Epidermal melanocyte (primary cell): ENCODE data around the gene NAXD.
"Not testable (repeated sequence)": the region's sequence is repeated elsewhere in the genome, so short reads cannot be mapped to it uniquely, and the experiment has no call there.

Experiments used
- DNase-seq: peaks from one replicate; pipeline ENCODE4 v3.0.0; 2011; ENCODE audit warnings: low spot score; ENCODE audit not compliant: insufficient read length

NAXD gene

GRCh38 chr13:110643324-110643723 lies 28.0 kb downstream of the NAXD start:
- DNase-seq = no peak

GRCh38 chr13:110643768-110644421 lies 28.6 kb downstream of the NAXD start:
- no peak for DNase-seq

DNA sequence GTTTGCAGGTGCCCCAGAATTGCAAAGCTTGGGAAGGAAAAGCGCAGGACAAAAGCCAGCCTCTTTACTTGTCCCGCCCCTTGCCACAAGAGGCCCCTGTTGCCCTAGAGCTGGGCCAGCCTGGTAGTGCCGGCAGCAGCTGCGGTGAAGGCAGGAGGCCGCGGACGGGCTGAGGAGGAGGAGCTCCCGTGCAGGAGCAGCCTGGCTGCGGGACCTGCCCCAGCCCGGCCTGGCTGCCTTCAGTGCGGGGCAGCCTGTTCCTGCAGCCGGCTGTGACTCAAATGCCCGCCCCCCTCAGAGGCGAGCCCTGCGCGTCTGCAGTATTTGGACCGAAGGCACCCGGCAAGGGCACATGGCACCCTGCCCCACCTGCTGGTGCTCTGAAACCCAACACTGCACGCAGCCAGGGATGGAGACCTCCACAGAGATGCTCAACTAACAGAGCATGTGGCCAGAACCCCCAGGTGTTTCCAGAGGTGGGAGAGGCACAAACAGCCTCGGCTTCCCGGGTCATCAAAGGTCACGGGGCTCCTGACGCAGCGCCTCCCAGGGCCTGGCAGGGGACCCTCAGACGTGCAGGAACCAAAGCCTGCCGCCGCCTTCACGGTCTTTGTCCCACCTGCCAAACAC lies 29.7 kb downstream of the NAXD start:
- DNase-seq = peak; percentile 62

DNA sequence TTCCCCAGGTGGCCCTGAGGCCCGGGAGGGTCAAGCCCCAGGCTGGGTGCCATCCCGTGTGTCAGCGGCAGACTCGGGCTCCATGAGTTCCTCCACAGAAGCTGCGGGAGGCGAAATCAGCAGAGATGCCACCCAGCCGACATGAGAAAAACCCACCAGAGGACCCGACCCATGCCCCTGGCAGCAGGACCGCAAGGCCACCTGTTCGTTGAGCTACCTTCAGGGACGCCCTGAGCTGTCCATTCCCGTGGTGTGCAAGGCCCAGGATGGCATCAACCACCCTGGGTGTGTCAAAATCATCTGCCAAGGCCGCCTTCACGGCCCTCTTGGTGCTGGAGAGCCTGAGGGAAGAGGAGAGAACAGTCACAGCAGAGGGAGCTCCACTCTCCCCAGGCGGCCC lies 30.4 kb downstream of the NAXD start:
- DNase-seq = no peak

DNA sequence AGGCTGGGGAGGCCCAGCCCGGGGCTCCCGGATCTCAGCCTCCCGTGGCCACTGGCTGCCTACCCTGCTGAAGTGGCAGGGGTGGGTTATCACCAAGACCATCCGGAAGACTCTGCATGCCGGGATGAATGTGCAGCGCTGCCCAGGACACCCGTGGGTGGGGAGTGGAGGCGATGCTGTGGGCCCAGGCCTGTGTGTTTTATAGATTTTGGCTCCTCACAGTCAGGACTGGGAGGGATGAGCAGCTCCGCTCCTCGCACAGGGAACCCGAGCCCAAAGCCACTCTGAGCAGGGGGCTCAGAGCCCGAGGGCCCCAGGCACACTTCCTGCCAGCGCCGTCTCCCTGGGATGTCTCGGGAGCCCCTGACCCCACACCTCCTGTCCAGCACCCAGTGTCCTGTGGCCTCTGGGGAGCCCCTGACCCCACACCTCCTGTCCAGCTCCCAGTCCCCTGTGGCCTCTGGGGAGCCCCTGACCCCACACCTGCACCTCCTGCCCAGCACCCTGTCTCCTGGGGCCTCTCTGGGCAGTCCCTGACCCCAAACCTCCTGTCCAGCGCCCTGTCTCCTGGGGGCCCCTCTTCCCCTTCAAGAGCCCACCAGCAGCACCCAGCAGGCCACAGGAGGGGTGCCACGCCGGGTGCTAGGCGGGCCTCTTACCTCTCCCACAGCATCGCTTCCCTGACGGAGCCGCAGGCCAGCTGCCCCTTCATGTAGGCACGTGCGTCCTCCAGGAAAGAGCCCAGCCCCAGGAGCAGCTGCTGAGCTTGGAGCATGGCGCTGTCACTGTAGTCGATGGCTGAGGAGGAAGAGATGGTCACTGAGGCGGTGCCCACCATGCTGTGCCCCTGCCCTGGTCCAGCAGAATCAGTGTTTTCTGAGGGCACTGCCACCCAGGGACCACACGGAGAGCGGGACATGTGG lies 31.4 kb downstream of the NAXD start:
- DNase-seq = no peak

DNA sequence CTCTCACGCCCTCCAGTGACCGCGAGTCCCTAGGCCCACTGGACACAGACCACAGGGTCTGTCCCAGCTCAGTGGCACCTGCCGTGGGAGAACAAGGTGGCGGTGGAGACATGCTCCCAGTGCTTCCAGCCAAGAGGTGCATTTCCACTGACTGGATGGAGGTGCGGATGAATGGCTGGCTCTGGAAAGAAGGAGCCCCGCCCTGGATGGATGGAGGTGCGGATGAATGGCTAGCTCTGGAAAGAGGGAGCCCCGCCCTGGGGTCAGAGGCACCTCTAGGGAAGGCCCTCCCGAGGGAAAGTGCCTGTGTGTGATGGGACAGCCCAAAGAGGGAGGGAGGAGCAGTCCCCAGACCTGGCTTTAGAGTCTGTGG lies 32.0 kb downstream of the NAXD start:
- no peak for DNase-seq

DNA sequence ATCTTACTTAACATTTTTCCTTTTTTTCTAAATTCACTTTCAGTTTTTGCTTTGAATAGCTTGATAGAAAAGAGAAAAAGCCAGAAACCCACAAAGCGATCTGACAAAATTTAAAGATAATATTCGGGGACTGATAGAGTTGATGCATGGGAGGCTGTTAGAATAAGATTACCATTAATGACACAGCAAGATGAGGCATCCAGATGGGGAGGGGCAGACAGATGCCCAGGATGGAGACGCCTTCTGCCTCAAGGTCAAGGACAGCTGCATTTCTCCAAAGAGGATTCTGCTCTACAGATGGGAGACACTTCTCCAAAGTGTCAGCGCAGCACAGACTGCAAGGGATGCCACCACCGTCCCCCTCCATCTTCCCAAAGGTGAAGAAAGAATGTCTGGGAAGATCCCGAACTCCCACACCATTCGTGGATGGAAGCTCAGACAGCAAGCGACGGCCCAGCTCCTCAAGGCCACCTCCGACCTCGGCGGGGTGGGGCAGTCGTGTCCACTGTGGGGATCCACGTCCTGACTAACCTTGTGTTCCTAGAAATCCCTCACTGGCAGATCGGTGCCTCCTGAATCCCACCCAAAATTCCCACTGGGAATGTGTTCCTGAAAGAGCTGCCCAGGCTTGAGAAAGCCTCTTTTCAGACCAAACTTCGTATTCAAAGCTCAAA lies 32.9 kb downstream of the NAXD start:
- no peak for DNase-seq

DNA sequence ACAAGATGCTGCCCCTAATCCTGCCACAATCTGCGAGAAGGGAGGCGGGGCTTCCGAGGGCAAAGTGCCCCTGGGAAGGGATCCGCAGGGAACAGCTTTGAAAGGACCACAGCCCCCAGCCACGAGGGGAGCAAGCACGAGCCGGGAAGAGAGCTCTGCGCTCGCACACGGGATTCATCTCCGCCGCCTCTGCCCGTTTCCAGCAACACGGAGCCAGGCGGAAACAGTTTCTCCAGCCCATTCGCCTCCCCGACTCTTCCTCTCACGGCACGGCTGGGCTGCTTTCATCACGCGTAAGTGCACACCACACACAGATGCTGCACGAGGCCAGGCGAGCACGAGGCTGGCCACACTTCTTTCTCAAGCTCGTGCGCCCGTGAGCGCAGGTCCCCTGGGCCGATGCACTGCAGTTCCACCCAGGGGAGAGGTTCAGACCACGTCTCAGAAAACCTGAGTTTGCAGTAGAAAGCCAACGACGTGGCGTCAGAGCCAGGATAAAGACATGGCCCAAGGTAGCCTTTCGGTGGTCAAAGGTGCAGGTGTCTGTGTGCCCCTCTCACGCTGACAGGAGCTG lies 33.6 kb downstream of the NAXD start:
- no peak for DNase-seq

DNA sequence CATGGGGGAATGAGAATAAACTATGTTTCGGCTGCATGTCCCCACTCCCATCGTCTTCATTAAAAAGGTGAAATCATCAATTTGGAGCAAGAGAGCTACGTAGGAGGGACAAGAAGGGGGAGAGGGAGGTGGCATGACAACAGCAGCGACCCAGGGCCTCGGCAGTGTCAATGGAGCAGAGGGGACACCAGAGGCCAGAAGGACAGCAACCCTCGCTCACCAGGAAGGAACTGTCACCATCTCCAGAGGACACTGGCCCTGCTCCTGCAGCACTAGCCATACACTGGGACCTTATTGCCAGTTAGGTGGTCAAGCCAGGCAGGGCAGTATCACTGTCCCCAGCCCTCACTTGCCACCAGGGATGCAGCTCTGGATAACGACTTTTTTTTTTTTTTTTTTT lies 34.2 kb downstream of the NAXD start:
- no peak for DNase-seq

- no peak for DNase-seq
These were observed 35.1 kb downstream of the NAXD start for GRCh38 chr13:110650436-110650835.

- no peak for DNase-seq
These were observed 35.9 kb downstream of the NAXD start for GRCh38 chr13:110651271-110651670.

DNA sequence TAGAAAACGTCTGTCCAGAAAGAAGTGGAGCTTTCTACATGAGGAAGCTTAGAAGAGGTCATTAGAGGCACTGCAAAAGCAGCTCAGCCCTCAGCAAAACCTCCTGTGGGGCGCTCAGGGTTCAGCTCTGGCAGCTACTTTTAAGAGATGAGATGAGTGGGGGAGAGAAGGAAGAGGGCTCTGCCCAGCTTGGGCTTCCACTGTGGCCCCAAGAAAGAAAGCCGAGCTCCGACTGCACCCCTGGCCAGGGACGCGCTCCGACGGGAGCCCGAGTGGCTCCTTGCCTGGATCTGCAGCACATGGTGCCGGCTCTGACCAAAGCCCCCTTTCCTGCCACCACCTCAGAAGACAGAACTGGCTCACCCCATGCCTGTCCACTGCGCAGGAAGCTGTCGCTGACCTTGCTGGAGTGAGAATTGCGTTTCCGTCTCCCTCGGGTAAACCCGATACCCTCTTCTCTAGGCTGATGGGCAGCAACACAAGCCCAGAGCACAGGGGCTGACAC lies 36.4 kb downstream of the NAXD start:
- DNase-seq = no peak

DNA sequence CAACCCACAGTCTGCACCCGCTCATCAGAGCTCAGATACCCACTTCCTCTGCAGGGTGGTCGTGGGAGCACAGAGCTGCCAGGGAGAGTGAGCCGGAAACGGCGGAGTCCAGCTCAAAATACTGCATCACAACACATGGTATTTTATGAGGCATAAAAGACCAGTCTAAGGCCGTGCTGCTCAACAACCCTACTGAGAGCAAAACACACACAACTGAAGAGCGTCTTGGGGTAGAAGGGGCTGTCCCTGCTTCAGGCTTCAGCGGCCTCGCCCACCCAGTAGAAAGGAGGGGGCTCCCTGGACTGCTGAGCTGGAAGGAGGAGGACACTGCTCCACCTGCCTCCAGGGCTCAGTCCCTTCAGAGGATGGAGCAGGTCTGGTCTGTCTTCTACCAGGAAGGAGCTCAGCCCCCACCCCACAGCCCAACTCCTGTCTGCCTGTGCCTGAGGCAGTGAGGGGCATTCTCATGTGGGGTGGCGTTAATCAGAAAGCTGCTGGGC lies 36.9 kb downstream of the NAXD start:
- no peak for DNase-seq

- DNase-seq = no peak
These were observed 37.4 kb downstream of the NAXD start for GRCh38 chr13:110652764-110653163.

GRCh38 chr13:110653271-110653670 lies 37.9 kb downstream of the NAXD start:
- DNase-seq = no peak

DNA sequence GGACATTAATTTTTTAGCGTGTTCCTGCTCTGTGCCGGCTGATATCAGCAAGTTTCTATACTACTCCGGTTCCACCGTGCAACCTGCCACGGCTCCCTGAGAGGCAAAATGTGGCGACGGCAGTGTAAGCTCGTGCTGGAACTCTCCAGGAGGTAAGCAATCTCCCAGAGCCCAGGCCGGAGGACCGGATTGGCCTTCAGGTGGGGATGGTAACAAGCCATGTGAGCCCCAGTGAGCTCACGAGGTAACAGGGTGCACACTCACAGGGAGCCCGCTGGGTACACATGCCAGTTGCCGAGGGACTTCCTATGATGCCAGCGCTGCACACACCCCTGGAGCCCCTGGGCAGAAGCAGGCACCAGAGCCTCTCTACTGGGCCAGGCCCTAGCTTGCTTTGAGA lies 38.5 kb downstream of the NAXD start:
- DNase-seq = no peak

- DNase-seq = no peak
These were observed 41.9 kb downstream of the NAXD start for GRCh38 chr13:110657196-110657595.

GRCh38 chr13:110658218-110658911 lies 43.0 kb downstream of the NAXD start:
- not testable (repeated sequence) for DNase-seq

DNA sequence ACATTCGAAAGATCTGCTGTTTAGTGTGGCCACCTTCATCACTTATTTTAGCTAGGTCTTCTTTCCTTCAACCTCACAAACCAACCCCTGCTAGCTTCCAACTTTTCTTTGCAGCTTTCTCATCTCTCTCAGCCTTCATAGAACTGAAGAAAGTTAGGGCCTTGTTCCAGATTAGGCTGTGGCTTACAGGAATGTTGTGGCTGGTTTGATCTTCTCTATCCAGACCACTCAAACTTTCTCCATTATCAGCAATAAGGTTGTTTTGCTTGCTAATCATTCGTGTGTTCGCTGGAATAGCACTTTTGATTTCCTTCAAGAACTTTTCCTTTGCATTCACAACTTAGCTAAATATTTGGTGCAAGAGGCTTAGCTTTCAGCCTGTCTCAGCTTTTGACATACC lies 45.9 kb downstream of the NAXD start:
- no peak for DNase-seq

DNA sequence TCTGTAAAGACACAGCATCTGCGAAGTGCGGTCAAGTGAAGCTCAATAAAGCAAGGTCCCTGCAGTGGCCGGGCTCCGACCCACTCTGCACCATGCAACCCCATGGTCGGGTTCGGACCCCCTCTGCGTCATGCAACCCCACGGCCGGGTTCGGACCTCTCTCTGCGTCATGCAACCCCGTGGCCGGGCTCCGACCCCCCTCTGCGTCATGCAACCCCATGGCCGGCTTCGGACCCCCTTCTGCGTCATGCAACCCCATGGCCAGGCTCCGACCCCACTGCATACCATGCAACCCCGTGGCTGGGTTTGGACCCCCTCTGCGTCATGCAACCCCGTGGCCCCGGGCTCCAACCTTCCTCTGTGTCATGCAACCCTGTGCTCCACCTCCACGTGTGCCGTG lies 46.7 kb downstream of the NAXD start:
- no peak for DNase-seq
